HL-60/S4 (cell line): ENCODE data around the gene XRCC1.

Experiments used
- in situ Hi-C: fragments of 300-500 bp; cut with MboI; formaldehyde crosslinking; loops from 2 replicates; pipeline ENCODE4 v1.14.3; 2022; ENCODE audit warnings: low sequenced_read_pairs

Gene XRCC1, protein sequence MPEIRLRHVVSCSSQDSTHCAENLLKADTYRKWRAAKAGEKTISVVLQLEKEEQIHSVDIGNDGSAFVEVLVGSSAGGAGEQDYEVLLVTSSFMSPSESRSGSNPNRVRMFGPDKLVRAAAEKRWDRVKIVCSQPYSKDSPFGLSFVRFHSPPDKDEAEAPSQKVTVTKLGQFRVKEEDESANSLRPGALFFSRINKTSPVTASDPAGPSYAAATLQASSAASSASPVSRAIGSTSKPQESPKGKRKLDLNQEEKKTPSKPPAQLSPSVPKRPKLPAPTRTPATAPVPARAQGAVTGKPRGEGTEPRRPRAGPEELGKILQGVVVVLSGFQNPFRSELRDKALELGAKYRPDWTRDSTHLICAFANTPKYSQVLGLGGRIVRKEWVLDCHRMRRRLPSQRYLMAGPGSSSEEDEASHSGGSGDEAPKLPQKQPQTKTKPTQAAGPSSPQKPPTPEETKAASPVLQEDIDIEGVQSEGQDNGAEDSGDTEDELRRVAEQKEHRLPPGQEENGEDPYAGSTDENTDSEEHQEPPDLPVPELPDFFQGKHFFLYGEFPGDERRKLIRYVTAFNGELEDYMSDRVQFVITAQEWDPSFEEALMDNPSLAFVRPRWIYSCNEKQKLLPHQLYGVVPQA

DNA sequence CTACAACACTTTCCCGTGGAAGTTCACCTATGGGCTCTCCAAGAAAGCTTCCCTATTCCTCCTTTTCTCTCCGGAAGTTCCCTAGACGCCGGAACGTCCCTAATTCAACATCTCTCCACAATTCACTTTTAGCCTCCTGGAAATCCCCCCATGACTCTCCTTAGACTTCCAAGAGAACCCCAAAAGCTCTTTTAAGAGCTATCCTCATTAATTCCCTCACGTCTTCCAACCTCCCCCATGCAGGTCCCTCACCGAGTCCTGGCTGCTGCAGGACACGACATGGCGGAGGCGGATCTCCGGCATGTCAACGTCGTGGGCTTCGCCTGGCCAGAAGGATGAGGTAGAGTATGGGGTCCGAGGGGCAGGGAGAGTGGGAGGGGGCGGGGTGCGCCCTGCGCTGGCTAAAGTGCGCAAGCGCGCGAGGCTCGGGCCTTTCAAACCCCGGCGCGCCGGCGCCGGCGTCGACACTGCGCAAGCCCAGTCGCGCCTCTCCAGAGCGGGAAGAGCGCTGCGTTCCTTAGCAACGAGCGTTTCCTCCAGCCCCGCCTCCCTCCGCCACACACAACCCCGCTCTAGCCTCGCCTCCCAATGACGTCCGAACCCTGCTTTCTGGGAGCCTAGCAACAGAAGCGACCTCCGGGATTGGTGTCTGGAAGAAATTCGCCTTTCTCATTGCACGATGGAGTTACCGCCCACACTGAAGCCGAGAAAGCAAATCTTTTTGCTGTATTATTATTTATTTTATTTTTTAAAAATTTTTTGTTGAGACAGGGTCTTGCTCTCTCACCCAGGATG lies at the start of gene XRCC1, which contains the start of gene PINLYP:
TSS of gene XRCC1 (minus strand) at position 372 of the 795 bp plus-strand sequence. CDS start at position 303, 69 bp downstream.
TSS of gene PINLYP (plus strand) at position 646 of the 795 bp plus-strand sequence. CDS start 1,391 bp downstream, outside the sequence.
- in situ Hi-C loops, result no loop called here

DNA sequence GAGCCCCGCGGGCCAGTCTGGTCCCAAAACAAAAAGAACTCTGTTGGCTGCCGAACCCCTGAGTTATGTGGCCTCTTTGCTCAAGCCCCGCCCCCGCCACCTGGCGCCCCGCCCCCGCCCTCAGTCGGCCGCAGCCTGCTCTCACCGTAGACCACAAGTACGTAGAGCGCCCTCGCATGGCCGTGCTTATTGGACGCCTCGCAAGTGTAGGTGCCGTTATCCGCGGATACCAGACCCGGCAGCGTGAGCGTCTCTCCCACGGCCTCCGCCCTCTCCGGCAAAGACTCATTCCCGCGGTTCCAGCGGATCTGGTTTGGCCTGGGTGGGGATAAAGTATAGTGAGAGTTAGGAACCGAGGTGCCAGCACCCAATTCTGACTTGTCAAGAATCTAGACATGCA lies 49.6 kb upstream of the XRCC1 start:
- in situ Hi-C loops, result no loop called here

DNA sequence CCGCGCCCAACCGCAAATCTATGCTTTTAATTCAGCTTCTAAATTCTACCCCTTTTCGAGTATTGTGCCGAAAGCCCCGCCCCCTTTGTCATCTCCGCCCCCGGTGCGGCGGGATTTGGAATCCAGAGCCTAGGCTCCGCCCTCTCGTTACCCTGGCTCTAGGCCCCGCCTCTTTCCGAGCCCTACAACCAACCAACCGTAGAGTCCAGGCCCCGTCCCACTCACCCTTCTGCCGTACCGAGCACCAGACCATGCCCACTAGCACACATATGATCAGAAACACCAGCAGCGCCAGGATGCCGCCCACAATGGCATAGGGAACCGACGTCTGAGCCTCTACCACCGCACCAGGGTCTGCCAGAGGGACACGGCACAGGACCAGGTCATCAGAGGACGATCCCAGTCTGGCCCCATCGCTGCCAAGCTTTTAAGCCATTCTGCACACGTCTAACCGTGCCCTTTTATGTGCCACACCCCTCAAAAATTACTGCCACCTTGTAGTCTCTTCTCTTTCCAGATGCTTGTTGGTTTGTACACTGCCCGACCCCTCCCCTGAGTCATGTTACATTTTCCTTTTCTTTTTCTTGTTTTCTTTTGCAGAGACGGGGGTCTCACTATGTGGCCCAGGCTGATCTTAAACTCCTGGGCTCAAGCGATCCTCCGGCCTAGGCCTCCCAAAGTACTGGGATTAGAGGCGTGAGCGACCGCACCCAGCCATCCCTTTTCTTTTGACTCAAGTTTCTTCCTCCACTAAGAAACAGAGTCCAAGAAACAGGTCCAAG lies 48.8 kb upstream of the XRCC1 start:
- in situ Hi-C loops, result no loop called here

DNA sequence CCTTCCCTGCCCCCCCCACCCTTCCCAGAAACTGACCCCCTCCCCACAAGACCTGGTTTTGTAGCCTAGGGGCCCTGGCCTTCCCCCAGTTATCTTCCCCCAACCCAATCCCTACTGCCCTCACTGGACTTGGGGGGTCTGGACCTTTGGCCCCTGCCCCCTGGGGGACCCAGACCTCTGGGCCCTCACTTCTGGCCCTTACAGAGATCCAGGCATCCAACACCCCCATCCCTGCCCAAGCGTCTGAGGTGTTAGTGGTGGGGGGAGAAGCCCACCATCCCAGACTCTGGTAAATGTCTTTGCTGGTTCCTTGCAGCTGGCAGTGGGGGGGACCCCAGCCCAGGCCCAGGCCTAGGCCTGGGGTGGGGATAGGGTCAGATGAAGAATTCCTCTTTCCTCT lies 47.6 kb upstream of the XRCC1 start:
- in situ Hi-C loops, result no loop called here

DNA sequence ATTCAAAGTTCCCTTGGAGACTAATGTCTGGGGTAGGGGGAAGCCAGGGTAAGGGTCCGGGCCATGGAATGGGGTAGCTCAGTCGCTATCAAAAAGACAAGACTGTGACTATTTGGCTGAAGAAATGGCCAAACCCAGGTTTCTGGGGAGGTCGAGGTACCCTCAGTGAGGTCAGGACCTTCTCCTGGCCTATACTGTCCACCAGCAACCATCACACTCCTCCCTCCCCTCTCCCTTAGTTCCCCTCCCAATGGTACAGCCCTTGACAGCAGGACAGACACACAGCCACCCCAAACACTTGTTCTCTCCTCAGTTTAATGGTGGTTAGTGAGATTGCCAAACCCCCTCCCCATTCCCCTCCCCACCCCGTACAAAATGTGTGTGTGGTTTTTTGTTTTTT lies 46.7 kb upstream of the XRCC1 start:
- in situ Hi-C loops, result no loop called here

DNA sequence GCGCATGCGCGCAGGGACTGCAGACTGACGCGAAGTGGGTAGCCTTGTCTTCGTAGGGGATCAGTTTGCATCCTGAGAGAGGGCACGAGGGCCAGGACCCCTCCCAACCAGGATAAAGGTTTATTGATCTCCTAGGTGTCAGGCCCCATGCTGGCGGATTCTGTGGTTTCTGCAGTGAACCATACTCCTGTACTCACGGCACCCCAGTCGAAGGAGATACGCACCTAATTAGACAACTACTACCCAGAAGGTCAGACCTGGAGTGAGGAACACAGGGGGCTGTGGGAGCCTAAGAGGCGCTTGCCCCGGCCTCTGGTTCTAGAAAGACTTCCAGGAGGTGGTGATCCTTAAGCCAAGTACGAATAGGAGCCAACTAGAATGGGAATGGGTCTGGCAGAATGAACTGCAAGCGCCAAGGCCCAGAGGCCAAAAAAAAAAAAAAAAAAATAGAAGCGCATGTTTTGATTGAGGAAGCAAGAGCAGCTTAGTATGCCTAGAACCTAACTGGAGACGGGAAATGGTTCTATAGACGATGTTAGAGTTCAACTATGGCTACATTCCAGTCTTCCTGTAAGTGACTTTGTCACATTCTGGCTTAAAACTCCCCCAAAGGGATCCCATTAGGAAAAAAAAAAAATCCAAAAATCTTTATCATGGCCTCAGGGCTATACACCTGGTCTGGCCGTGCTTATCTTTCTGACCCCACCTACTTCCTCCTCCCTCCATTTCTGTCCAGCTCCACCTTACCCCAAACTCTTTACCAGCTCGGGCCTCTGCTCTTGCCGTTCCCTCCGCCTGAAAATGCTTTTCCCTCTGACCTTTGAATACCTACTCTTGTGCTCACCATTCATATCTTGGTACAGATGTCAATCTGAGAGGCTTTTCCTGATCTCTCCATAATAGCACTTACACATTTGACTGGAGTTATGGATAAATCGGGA lies 45.0 kb upstream of the XRCC1 start:
- in situ Hi-C loops, result no loop called here

DNA sequence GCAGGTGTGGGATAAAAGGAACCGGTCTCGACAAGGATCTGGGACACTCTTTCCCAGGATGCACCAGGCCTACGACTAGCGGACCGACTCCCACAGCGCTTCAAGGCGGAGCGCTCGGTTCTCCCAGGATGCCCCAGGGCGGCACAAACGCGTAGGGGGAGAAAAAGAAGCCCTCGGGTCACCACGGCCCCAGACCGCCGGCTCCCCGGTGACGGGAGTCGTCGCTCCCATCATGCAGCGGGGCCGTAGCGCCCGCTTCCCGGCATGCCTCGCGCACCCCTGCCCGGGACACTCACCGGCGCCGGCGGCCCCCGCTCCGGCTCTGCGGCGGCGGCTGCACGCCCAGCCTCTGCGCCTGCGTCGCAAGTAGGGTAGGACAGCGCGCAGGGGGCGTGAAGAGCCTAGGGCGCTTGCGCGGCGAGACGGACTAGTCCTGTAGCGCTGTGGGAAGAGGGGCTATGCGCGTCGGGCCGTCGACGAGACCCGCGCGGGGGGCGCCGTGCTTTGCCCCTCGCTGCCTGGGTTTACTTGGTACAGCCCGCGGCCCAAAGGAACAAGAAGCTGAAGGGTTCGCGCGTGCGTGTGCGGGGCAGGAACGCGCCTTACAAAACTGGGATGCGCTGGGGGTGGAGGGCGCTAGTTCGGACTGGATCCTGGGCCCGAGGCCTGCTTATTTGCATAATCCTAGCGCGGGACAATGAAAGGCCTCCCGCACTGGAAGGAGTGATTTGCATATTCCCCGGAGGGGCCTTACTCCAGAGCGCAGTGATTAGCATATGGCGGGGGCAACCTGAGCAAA lies 44.1 kb upstream of the XRCC1 start, which contains the start of gene ZNF428:
TSS of gene ZNF428 (minus strand) at position 368 of the 799 bp plus-strand sequence. CDS start 5,325 bp downstream, outside the sequence.
- in situ Hi-C loops, result no loop called here

DNA sequence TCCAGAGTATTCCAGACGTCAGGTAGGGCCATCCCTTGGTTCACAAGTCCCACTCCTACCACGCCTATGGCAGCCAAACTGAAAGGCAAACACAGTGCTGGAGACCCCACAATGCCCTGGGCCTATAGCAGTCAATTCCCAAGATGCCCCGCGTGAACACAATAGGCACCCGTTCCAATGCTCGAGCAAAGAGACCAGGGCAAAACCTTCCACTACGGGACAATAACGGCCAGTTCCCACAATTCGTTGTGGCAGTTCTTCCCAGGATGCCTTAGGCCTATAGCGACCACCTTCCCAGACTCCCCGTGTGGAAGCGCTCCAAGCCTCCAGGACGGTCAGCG lies 43.6 kb upstream of the XRCC1 start:
- in situ Hi-C loops, result no loop called here

DNA sequence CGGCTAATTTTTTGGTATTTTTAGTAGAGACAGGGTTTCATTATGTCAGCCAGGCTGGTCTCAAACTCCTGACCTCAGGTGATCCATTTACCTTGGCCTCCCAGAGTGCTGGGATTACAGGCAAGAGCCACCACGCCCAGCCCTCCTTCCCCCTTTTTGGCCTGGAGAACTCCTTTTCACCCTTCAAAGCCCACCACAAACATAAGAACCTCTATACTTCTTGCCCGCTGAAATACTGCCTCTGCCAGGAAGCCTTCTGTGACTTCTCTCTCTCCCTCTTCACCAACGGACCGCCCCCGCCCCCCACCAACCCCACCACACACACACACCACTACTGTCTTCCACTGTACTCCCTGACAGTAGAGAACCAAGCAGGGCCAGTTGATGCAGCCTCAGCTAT lies 41.6 kb upstream of the XRCC1 start:
- in situ Hi-C loops, result no loop called here

DNA sequence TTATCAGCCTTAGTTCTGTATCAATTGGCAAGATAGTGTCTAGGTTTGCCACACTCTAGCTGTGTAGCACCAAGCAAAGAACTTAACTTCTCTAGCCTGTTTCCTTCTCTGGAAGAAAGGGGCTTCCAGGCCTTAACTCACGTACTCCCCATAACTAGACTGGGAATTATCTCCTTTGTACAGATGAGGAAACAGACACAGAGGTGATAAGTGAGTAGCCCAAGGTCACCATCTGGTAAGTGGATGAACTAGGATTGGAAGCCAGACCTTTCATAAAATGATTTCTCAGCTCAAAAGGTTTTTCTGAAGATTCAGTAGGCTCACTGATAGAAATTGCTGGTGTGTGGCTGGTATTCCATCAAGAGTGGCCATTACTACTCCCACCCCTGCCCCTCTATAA lies 41.0 kb upstream of the XRCC1 start:
- in situ Hi-C loops, result no loop called here

DNA sequence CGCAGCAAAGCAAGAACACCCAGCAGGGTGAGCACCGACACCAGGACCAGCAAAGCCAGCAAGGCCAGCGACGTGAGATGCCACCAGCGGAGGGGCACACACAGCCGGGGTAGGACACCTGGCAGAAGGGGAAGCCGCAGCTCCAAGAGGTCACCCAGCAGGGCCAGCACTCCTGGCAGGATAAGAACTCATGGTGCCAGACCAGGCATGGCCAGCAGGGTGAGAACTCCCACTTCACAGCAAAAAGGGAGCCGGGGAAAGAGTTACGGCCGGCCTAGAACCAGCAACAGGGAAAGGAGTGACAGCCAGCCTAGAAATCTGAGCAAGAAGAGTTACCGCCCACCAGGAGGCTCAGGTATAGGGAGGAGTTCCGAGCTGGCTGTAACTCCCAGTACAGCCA lies 37.0 kb upstream of the XRCC1 start:
- in situ Hi-C loops, result no loop called here

DNA sequence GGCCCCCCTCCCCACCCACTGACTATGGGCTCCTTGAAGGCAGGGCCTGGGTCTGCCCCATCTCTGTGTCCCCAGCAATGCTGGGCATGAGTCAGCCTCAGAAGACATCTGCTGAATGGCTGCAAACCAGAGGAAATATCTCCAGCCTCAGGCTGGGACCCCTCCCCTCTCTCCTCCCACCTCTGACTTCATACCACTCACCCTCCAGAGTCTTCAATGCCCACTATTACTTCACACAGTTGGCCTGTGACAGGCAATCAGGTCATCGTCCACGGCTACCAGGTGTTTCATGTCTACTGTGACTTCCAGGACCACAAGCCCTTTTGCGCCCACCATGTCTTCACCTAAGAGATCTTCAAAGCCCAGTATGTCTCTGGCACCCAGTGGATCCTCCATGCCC lies 36.5 kb upstream of the XRCC1 start, which contains the start of gene SRRM5:
TSS of gene SRRM5 (plus strand) at position 301 of the 400 bp plus-strand sequence. CDS start at position 335, 34 bp downstream.
- in situ Hi-C loops, result no loop called here

DNA sequence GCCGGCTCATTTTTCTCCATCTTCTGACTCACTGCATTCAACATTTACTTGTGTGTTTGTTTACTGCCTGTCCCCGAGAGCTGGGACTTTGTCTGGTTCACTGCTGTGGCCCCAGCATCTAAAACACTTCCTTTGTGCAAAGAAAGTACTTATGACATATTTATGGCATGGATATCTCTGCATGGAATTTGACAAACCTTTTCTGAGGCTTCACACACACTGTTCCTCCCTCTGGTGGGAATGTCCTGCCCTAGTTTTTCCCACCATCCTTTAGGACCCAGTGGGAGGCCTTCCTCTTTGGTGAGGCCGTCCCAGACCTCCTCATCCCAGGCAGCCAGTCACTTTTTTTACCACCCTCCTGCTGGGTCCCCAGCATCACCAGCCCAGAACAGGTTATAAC lies 35.2 kb upstream of the XRCC1 start:
- in situ Hi-C loops, result no loop called here

DNA sequence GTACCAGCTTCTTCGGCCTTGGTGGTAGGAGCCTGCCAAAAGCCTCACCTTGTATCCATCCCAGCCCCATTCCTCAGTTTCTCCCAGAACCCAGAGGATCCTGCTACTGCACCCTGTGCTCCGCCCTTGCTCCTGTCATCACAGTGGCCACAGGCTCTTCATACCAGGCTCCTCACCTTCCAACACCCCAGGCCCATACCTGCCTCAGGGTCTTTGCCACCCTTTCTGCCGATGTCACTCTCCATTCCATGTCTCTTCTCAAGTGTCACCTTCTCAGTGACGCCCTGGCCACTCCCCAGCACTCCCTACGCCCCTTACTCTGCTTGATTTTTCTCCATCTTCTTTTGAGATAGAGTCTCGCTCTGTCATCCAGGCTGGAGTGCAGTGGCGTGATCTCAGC lies 34.5 kb upstream of the XRCC1 start:
- in situ Hi-C loops, result no loop called here

DNA sequence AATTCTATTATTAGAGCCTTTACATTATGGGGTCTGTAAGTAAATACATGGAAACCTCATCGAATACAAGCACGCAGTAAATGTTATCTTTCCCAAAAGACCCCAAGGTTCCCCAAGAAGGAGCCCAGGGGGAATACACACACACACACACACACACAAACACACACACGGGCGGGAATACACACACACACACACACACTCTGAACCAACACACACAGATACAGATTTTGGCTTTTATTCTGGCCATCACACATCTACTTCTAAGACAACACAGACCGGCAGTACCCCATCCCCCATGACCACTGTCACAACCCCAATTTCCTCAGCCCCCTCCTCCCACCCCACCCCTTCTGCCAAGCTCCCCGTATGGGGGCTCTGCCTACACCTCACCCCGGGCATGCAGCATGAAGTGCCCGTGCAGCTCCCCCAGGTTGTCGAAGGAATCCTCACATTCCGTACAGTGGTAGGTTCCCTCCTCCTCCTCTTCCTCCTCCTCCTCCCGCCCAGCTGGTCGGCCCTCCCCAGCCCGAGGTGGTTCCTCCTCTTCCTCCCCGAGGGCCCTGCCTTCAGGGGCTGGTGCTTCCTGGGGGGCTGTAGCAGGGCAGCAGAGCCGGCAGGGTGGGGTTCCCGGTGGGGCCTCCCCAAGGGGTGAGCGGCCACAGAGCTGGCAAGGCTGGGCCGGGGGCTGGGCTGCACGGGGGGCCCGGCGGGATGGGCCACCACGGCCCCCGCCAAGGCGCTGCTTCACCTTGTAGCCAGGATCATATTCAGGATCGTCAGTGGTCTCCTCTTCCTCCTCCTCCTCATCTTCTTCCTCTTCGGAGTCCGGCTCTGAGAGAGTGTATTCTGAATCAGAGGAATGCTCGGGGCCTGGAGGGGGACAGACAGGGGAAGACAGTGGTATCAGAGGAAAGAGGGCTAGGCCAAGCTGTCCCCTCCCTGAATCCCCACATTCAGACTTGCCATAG lies 32.2 kb upstream of the XRCC1 start:
- in situ Hi-C loops, result no loop called here

DNA sequence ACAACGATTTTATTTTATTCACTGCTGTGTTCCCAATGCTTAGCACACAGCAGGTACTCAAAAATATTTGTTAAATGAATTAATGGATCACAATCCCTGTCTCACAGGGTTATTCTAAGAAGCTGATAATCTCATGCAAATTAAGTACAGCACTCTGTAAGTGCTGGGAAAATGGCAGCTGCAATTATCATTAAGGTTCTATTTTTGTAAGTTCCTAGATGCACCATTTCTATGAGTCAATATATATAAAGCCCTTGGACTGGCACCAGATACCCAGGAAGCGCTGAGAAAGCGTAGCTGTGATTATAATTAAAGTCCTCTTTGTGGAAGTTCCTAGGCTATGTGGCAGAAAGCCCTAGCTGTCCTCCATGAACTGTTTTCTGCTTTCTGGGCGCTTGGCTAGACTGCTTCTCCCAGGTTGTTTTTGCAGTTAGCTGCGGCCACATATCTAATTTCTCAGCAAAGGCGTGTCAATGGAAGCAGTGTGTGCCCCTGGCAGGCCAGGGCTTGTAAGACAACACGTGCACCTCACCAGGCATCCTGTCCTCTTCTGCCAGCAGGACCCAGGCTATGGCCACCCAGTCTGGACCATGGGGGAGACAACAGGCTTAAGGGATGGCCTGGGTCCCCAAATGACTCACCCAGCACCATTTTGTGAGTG lies 31.4 kb upstream of the XRCC1 start:
- in situ Hi-C loops, result no loop called here
